Measurements from ENCODE around the gene UNC5C. TPM values are rescaled to one million over a fixed set of nuclear protein-coding genes. Genes with fewer than 3 reads are reported as not detected.

The UNC5C gene
- total RNA-seq, 1 donor from 2014 or later = 2.0 TPM

DNA sequence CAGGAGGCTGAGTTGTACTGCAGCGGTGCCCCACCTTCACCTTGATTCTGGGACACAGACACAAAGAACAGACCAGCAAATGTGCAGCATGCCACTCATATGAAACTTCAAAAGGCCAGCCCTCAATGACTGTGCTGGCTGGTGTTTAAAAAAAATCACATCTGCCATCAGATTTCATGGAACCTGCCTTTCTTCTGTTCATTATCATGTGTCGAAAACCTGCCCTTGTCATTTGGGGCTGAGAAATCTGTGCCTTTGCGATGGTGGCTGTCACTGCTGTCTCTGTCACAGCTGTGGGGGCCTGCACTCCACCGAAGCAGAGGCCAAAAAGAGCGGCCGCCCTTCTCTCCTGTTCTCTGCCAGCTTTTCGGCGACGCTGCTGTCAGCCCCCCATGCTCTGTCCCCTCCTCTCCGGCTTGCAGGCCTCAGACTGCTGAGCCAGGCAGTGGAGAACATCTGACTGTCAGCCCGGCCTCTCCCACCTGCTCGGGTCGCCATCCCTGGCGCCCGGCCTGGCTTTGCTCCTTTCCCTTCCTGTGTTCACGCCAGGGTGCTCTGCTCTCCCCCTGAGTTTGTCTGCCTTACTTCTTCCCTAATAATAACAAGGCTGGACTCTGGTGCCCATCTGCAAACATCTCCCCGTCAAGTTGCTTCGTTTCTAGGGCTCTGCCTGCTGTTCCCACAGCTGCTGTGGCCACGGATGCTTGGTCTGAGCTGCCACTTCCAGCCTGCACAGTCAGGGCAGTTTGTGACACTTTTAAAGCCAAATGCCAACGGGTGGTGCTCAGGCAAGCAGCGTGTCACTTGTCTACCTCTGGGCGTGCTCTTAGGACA lies 355.2 kb downstream of the UNC5C start:
- intact Hi-C loops (cut with micrococcal nuclease) = no loop called here
- no peak overlapping the region for H3K27ac ChIP-seq (replicated peaks)
- no peaks in the 10 kb centered on the region for H3K36me3 ChIP-seq
- H3K4me3 ChIP-seq = peak overlapping the region; percentile 21
- no peak for DNase-seq
- TF ChIP-seq, protein P1, sequence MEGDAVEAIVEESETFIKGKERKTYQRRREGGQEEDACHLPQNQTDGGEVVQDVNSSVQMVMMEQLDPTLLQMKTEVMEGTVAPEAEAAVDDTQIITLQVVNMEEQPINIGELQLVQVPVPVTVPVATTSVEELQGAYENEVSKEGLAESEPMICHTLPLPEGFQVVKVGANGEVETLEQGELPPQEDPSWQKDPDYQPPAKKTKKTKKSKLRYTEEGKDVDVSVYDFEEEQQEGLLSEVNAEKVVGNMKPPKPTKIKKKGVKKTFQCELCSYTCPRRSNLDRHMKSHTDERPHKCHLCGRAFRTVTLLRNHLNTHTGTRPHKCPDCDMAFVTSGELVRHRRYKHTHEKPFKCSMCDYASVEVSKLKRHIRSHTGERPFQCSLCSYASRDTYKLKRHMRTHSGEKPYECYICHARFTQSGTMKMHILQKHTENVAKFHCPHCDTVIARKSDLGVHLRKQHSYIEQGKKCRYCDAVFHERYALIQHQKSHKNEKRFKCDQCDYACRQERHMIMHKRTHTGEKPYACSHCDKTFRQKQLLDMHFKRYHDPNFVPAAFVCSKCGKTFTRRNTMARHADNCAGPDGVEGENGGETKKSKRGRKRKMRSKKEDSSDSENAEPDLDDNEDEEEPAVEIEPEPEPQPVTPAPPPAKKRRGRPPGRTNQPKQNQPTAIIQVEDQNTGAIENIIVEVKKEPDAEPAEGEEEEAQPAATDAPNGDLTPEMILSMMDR (IDR thresholded peaks at IDR 0.05; ENCODE audit: borderline replicate concordance) = no peak
- H3K4me1 ChIP-seq = no peaks in the 10 kb centered on the region
- no peaks in the 10 kb centered on the region for H3K9me3 ChIP-seq (replicated peaks)
- H3K27me3 ChIP-seq (ENCODE audit: low read depth) = no peaks in the 10 kb centered on the region

DNA sequence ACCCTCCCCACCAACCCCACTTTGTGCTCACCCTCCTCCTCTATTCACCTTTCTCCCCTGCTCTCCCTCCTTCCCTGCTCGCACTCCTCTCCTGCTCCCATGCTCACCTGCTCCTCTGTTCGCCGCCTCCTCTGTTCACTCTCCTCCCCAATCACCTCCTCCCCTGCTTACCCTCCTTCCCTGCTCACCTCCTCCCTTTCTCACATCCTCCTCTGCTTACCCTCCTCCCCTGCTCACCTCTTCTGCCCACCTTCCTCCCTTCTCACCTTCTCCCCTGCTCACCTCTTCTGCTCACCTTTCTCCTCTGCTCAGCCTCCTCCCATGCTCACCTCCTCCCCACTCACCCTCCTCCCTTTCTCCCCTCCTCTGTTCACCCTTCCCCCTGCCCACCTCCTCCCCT lies 357.2 kb downstream of the UNC5C start:
- H3K36me3 ChIP-seq = no peaks in the 10 kb centered on the region
- TF ChIP-seq, protein P1 (IDR thresholded peaks at IDR 0.05; ENCODE audit: borderline replicate concordance) = no peak
- H3K4me3 ChIP-seq = no peak overlapping the region
- DNase-seq = no peak
- no peaks in the 10 kb centered on the region for H3K4me1 ChIP-seq
- no peaks in the 10 kb centered on the region for H3K27me3 ChIP-seq (ENCODE audit: low read depth)
- H3K27ac ChIP-seq (replicated peaks) = no peak overlapping the region
- H3K9me3 ChIP-seq (replicated peaks) = no peaks in the 10 kb centered on the region
- intact Hi-C loops (cut with micrococcal nuclease) = no loop called here

GRCh38 chr4:95190751-95191436 lies 357.9 kb downstream of the UNC5C start:
- H3K4me1 ChIP-seq = no peaks in the 10 kb centered on the region
- no peak overlapping the region for H3K4me3 ChIP-seq
- H3K9me3 ChIP-seq (replicated peaks) = no peaks in the 10 kb centered on the region
- H3K27me3 ChIP-seq (ENCODE audit: low read depth) = no peaks in the 10 kb centered on the region
- no peak overlapping the region for H3K27ac ChIP-seq (replicated peaks)
- DNase-seq = no peak
- no peaks in the 10 kb centered on the region for H3K36me3 ChIP-seq
- TF ChIP-seq, protein P1 (IDR thresholded peaks at IDR 0.05; ENCODE audit: borderline replicate concordance) = no peak
- intact Hi-C loops (cut with micrococcal nuclease) = no loop called here

DNA sequence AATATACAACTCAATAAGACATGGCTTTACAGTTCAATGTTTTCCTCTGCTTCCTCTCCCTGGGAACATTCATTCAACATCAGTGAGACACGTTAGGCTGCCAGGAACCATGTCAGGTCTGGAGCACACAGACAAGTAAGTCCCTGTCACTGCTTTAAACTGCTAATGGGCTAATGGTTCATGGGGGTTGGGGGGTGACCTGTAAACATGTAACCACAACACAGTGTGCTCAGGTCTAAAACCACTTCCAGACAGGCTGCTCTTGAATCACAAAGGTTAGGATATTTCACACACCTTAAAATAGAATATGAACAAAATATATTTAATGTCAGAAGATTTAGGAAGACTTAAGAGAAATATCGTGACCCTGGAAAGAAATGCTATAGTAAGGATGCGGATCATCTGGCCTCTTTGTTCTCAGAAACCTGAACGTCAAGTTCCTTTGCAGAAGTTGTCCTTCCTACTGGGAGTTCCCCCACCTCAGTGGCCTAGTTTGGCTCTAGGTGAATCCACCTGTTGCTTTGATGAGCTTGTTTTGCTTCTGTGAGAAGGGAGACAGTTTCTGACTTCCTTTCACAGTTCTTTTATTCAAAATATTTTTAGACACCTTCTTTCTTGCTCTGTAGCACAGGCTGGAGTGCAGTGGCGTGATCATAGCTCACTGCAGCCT lies 359.9 kb downstream of the UNC5C start:
- DNase-seq = no peak
- TF ChIP-seq, protein P1 (IDR thresholded peaks at IDR 0.05; ENCODE audit: borderline replicate concordance) = no peak
- H3K9me3 ChIP-seq (replicated peaks) = no peaks in the 10 kb centered on the region
- intact Hi-C loops (cut with micrococcal nuclease) = no loop called here
- no peaks in the 10 kb centered on the region for H3K27me3 ChIP-seq (ENCODE audit: low read depth)
- no peak overlapping the region for H3K4me3 ChIP-seq
- H3K4me1 ChIP-seq = no peaks in the 10 kb centered on the region
- no peaks in the 10 kb centered on the region for H3K36me3 ChIP-seq
- no peak overlapping the region for H3K27ac ChIP-seq (replicated peaks)

- no peak overlapping the region for H3K27ac ChIP-seq (replicated peaks)
- TF ChIP-seq, protein P1 (IDR thresholded peaks at IDR 0.05; ENCODE audit: borderline replicate concordance) = no peak
- H3K4me1 ChIP-seq = no peaks in the 10 kb centered on the region
- intact Hi-C loops (cut with micrococcal nuclease) = no loop called here
- H3K27me3 ChIP-seq (ENCODE audit: low read depth) = no peaks in the 10 kb centered on the region
- no peaks in the 10 kb centered on the region for H3K9me3 ChIP-seq (replicated peaks)
- DNase-seq = no peak
- H3K36me3 ChIP-seq = no peaks in the 10 kb centered on the region
- no peak overlapping the region for H3K4me3 ChIP-seq
Measured at GRCh38 chr4:95186666-95187065, 362.1 kb downstream of the UNC5C start.

Data from left ventricle myocardium inferior (tissue), 1 donor.